H1 (cell line): Measurements from ENCODE around the gene PPP1R12A. TPM values are rescaled to one million over a fixed set of nuclear protein-coding genes. Genes with fewer than 3 reads are reported as not detected.

Experiments used
- CTCF ChIA-PET: fragments of 300-600 bp; sonication (Branson Sonifier 250); formaldehyde crosslinking; loops from one replicate; lab custom pipeline; 2021; ENCODE audit not compliant: partially characterized antibody; lab: Charles Lee
- POLR2A ChIA-PET: fragments of 300-600 bp; sonication (Branson Sonifier 250); formaldehyde crosslinking; loops from one replicate; lab custom pipeline; 2021; ENCODE audit warnings: inconsistent platforms; ENCODE audit not compliant: partially characterized antibody; lab: Charles Lee
- DNase-seq, 2 experiments: peaks; one replicate each; pipeline versions ENCODE4 v3.0.0 to v3.0.0-alpha.2; 2010 to 2022; ENCODE audit warnings: low spot score in 2 of 2, low read depth in 1 of 2, mixed read lengths in 1 of 2
- FAIRE-seq: peaks from 2 replicates; lab custom pipeline; 2011; peaks lifted over from hg19 to GRCh38; lab: Jason Lieb, UNC
- H2AFZ ChIP-seq: 2 replicates; pipeline ENCODE4 v1.8.1; 2012; ENCODE audit warnings: low read length, inconsistent platforms
- H2AK5ac ChIP-seq: 2 replicates; pipeline ENCODE4 v1.6.1; 2013; ENCODE audit warnings: low read depth, low read length
- H2BK120ac ChIP-seq: replicated peaks from 2 replicates; pipeline ENCODE3; 2013; ENCODE audit warnings: low read depth, low read length, inconsistent platforms
- H2BK12ac ChIP-seq: 2 replicates; pipeline ENCODE4 v1.6.1; 2013; ENCODE audit warnings: low read depth, low read length
- H2BK15ac ChIP-seq: 2 replicates; pipeline ENCODE4 v1.6.1; 2013; ENCODE audit warnings: low read length
- H2BK20ac ChIP-seq: 2 replicates; pipeline ENCODE4 v1.6.1; 2013; ENCODE audit warnings: low read length
- H2BK5ac ChIP-seq: 2 replicates; pipeline ENCODE4 v1.6.1; 2013; ENCODE audit warnings: low read depth, low read length
- H3K14ac ChIP-seq: 2 replicates; pipeline ENCODE4 v1.6.1; 2013; ENCODE audit warnings: inconsistent platforms; ENCODE audit not compliant: insufficient read length
- H3K18ac ChIP-seq: 2 replicates; pipeline ENCODE4 v1.6.1; 2013; ENCODE audit warnings: low read length; ENCODE audit errors: extremely low read depth
- H3K23ac ChIP-seq: 2 replicates; pipeline ENCODE4 v1.6.1; 2013; ENCODE audit warnings: inconsistent platforms; ENCODE audit not compliant: insufficient read length
- H3K23me2 ChIP-seq: 2 replicates; pipeline ENCODE4 v1.6.1; 2013; ENCODE audit warnings: low read depth, low read length
- H3K27ac ChIP-seq: 2 replicates; pipeline ENCODE4 v1.6.1; 2011; ENCODE audit warnings: low read depth, low read length, inconsistent platforms
- H3K27me3 ChIP-seq, 4 experiments: replicated peaks in 1 of 4; 1 replicate in 1 of 4; 2 replicates in 3 of 4; pipeline versions ENCODE4 v1.6.1 to v1.8.1; 2011 to 2013; ENCODE audit warnings: low read length in 3 of 4, mild to moderate bottlenecking in 3 of 4, inconsistent platforms in 2 of 4, mixed read lengths in 2 of 4, moderate library complexity in 1 of 4; ENCODE audit not compliant: control insufficient read depth in 3 of 4, insufficient read depth in 3 of 4; ENCODE audit errors: extremely low read depth in 1 of 4
- H3K36me3 ChIP-seq, 4 experiments: 2 replicates each; pipeline versions ENCODE4 v1.6.1 to v1.8.1; 2011 to 2013; ENCODE audit warnings: mild to moderate bottlenecking in 4 of 4, low read length in 3 of 4, moderate library complexity in 2 of 4, control low read depth in 1 of 4, inconsistent platforms in 1 of 4; ENCODE audit not compliant: insufficient read depth in 4 of 4, control insufficient read depth in 2 of 4
- H3K4ac ChIP-seq: replicated peaks from 2 replicates; pipeline ENCODE3; 2013; ENCODE audit warnings: low read length, low read depth, mixed read lengths, inconsistent platforms; ENCODE audit not compliant: insufficient read length
- H3K4me1 ChIP-seq, 4 experiments: replicated peaks in 1 of 4; 1 replicate in 1 of 4; 2 replicates in 3 of 4; pipeline versions ENCODE4 v1.6.1 to v1.8.1; 2011 to 2013; ENCODE audit warnings: low read length in 3 of 4, inconsistent platforms in 2 of 4, mixed read lengths in 1 of 4; ENCODE audit not compliant: insufficient read depth in 4 of 4, control insufficient read depth in 3 of 4
- H3K4me2 ChIP-seq, 2 experiments: 2 replicates each; pipeline versions ENCODE4 v1.6.1 to v1.8.1; 2011 to 2013; ENCODE audit warnings: low read depth in 2 of 2, low read length in 2 of 2, control low read depth in 1 of 2, inconsistent platforms in 1 of 2, mild to moderate bottlenecking in 1 of 2; ENCODE audit not compliant: insufficient read depth in 1 of 2
- H3K4me3 ChIP-seq, 4 experiments: fragments of 200-600, 300-600 bp in 1 of 4; sonication (generic), shearing (Covaris generic), sonication (Bioruptor Twin) in 1 of 4; 2 replicates each; pipeline versions ENCODE4 v1.5.1 to v1.8.1; 2011 to 2016; ENCODE audit warnings: low read length in 4 of 4, low read depth in 3 of 4, control low read depth in 2 of 4, inconsistent platforms in 2 of 4, mild to moderate bottlenecking in 2 of 4, mixed read lengths in 1 of 4, moderate library complexity in 1 of 4; ENCODE audit not compliant: insufficient read depth in 2 of 4; ENCODE audit errors: extremely low read depth in 1 of 4
- H3K56ac ChIP-seq: replicated peaks from 2 replicates; pipeline ENCODE3; 2013; ENCODE audit warnings: low read depth, mild to moderate bottlenecking, mixed read lengths, low read length, inconsistent platforms; ENCODE audit not compliant: insufficient read length
- H3K79me1 ChIP-seq: 2 replicates; pipeline ENCODE4 v1.6.1; 2013; ENCODE audit warnings: low read depth, low read length, control low read depth
- H3K79me2 ChIP-seq, 2 experiments: 2 replicates each; pipeline versions ENCODE4 v1.6.1 to v1.8.1; 2012 to 2013; ENCODE audit warnings: low read length in 2 of 2, mild to moderate bottlenecking in 2 of 2, inconsistent platforms in 1 of 2; ENCODE audit not compliant: insufficient read depth in 2 of 2, control insufficient read depth in 1 of 2
- H3K9ac ChIP-seq, 4 experiments: replicated peaks in 1 of 4; 1 replicate in 1 of 4; 2 replicates in 3 of 4; pipeline versions ENCODE4 v1.6.1 to v1.8.1; 2011 to 2013; ENCODE audit warnings: low read depth in 3 of 4, low read length in 3 of 4, control low read depth in 2 of 4, mild to moderate bottlenecking in 2 of 4, moderate library complexity in 2 of 4, inconsistent platforms in 1 of 4; ENCODE audit errors: extremely low read depth in 1 of 4
- H3K9me3 ChIP-seq, 2 experiments: 2 replicates each; pipeline versions ENCODE4 v1.6.1 to v1.8.1; 2012 to 2013; ENCODE audit warnings: mild to moderate bottlenecking in 2 of 2, moderate library complexity in 2 of 2, control low read depth in 1 of 2, inconsistent platforms in 1 of 2, low read depth in 1 of 2, low read length in 1 of 2, mixed read lengths in 1 of 2; ENCODE audit not compliant: insufficient read depth in 2 of 2
- H4K20me1 ChIP-seq, 2 experiments: replicated peaks in 1 of 2; 2 replicates each; pipeline versions ENCODE3 to v1.8.1; 2011 to 2013; ENCODE audit warnings: inconsistent platforms in 2 of 2, low read length in 2 of 2, mild to moderate bottlenecking in 1 of 2; ENCODE audit not compliant: insufficient read depth in 2 of 2, control insufficient read depth in 1 of 2
- H4K5ac ChIP-seq: 2 replicates; pipeline ENCODE4 v1.6.1; 2013; ENCODE audit warnings: low read length, low read depth, mixed read lengths, inconsistent platforms; ENCODE audit not compliant: insufficient read length
- H4K8ac ChIP-seq: 2 replicates; pipeline ENCODE4 v1.8.0; 2013; ENCODE audit warnings: mild to moderate bottlenecking, moderate library complexity, low read length, inconsistent platforms; ENCODE audit not compliant: insufficient read depth; ENCODE audit errors: extremely low read depth
- H4K91ac ChIP-seq: replicated peaks from 2 replicates; pipeline ENCODE3; 2013; ENCODE audit warnings: low read length, mixed read lengths, inconsistent platforms; ENCODE audit not compliant: insufficient read length
- BRCA1 ChIP-seq: IDR thresholded peaks from 2 replicates; pipeline ENCODE4 v1.6.1; 2012; ENCODE audit warnings: low read depth, low read length, improper control_type of control experiment
- E2F6 ChIP-seq: IDR thresholded peaks from 2 replicates; pipeline ENCODE4 v1.6.1; 2012; ENCODE audit warnings: inconsistent platforms
- HDAC6 ChIP-seq: IDR thresholded peaks from one replicate; pipeline ENCODE4 v1.7.1; 2012; ENCODE audit warnings: low read depth, mild to moderate bottlenecking, inconsistent platforms, low read length, moderate library complexity
- USF2 ChIP-seq: IDR thresholded peaks from 2 replicates; pipeline ENCODE4 v1.6.1; 2011; ENCODE audit warnings: low read length, improper control_type of control experiment
- ZNF274 ChIP-seq: IDR thresholded peaks from 2 replicates; pipeline ENCODE4 v1.7.0; 2012; ENCODE audit warnings: low read length, borderline replicate concordance; ENCODE audit errors: extremely low read depth
- WGBS, 2 experiments: shearing (Covaris generic) in 1 of 2; methylation state at CpG; one replicate each; pipeline versions ENCODE4 v1.1.6 to v1.1.7; 2013 to 2015; ENCODE audit warnings: low lambda C conversion rate in 2 of 2, mixed read lengths in 2 of 2, inconsistent platforms in 1 of 2, low coverage in 1 of 2, missing lambda C conversion rate in 1 of 2; ENCODE audit not compliant: insufficient replicate concordance in 2 of 2, insufficient coverage in 1 of 2, insufficient read length in 1 of 2; ENCODE audit errors: extremely low coverage in 1 of 2, missing lambda C conversion rate in 1 of 2; 5-methylcytosine and 5-hydroxymethylcytosine counted together
- polyA plus RNA-seq, 7 experiments: library from polyadenylated mRNA; depleted of rRNA in 3 of 7; stranded (reverse) in 5 of 7; unstranded in 2 of 7; fragments of >200 nt in 5 of 7; fragments of 200-250 nt in 2 of 7; gene quantifications; 1 replicate in 5 of 7; 2 replicates in 1 of 7; 4 replicates in 1 of 7; pipeline versions ENCODE4 v1.2.1 to v1.2.3, GENCODE V29; 2011 to 2013; ENCODE audit warnings: missing spikeins in 2 of 7, mixed read lengths in 2 of 7
- total RNA-seq: library from RNA; stranded (reverse); fragmentation: NEBNext Ultra II Directional; extraction: Animal tissue kit (Norgen Biotek cat#: 25700); gene quantifications from 2 replicates; pipeline ENCODE4 v1.2.1, GENCODE V29; 2021

Gene PPP1R12A
- total and polyA plus RNA-seq, 2 of the 8 experiments (the other 6 are each of a cell fraction or from before 2014, with no cell fraction given) = 14.7 to 81.5 TPM

GRCh38 chr12:79818856-79819255 is 116.0 kb downstream of the PPP1R12A start:
- Histone ChIP-seq H2AFZ (no peak overlapping the region), H3K4me3 (no peak overlapping the region), H2BK120ac (no peak overlapping the region), H3K14ac (no peak overlapping the region), H3K56ac (no peak overlapping the region), H3K36me3 (peaks cover 0 to 34% (median 6%) of the 10 kb centered on the region in 4 experiments; a peak in 4 of 8 replicates), H4K5ac (no peak overlapping the region), H3K4me2 (no peak overlapping the region), H3K79me1 (no peaks in the 10 kb centered on the region), H4K20me1 (no peaks in the 10 kb centered on the region), H2BK20ac (no peak overlapping the region), H3K9me3 (no peaks in the 10 kb centered on the region), H3K79me2 (no peaks in the 10 kb centered on the region), H2BK12ac (no peak overlapping the region), H3K23ac (no peak overlapping the region), H3K9ac (no peak overlapping the region), H2AK5ac (no peak overlapping the region), H2BK5ac (no peak overlapping the region), H3K27ac (no peak overlapping the region), H4K8ac (no peak overlapping the region), H3K4me1 (no peaks in the 10 kb centered on the region), H3K27me3 (no peaks in the 10 kb centered on the region), H2BK15ac (no peak overlapping the region), H3K23me2 (no peaks in the 10 kb centered on the region), H4K91ac (no peak overlapping the region), H3K4ac (no peak overlapping the region), H3K18ac (no peak overlapping the region)
- no peak for FAIRE-seq
- WGBS, 2 experiments = 87% methylated on average over 3 of the region's 3 CpGs; no CpG with 5 or more reads in 1 of the 2 experiments
- POLR2A ChIA-PET = interaction anchor here (0.9 kb wide), 1 partner anchor 15 kb away, joined by 5 read pairs; no protein-coding TSS in a partner anchor
- CTCF ChIA-PET = interaction anchor here (0.8 kb wide), 1 partner anchor 368 kb away, joined by 3 read pairs; no protein-coding TSS in a partner anchor
- DNase-seq = no peak
- TF ChIP-seq ZNF274 (no peak), USF2 (no peak), BRCA1 (no peak), HDAC6 (no peak), E2F6 (no peak)
